ENCODE data around the gene LSM4. TPM values are rescaled to one million over a fixed set of nuclear protein-coding genes. Genes with fewer than 3 reads are reported as not detected.
A peak's percentile ranks its signal among the peaks of the same experiment; 100 is the strongest.

Gene LSM4
- total and polyA plus RNA-seq, 2 of the 13 experiments (the other 11 are each of a cell fraction or from before 2014, with no cell fraction given), result 65.8 to 166 TPM

DNA sequence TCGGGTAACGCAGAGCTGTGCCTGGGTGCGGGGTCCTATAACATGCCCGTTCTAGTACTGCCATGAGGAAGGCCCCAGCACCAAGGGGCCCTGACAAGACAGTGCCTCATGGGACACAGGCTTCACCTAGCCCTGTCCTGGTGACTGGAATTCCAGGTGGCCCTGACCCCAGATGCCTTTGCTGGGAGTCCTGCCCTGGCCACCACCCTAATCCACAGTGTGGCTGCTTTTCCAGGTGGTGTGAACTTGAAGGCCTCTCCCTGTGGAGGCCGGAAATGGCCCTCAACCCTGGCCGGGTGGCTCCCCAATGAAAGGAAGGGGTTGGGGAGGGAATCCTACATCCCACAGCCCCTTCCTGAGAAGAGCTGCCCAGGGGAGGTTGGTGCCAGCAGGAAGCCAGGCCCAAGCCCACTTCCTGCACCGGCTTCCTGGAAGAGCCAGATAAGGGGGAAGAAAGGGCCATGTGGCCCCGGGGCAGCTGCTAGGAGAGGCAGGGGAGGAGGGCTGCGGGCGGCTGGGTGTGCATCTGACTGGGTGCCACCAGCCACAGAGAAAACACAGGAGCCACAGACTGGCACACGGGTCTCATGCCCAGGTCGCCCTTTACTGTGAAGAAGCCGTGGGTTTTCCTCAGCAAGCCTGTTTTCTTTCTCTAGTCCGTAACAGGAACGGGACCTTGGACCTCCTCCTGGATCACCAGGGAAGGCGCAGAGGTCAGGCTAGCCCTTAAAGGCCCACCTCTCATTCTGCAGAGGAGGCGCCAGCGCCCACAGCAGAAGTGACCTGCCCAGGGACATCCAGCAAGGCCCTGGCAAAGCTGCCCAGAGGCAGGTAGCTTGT lies 4.7 kb downstream of the LSM4 start (continued):
- no peak for TF ChIP-seq TRAFD1 (CRISPR knock-in tag; IDR thresholded peaks at IDR 0.05; ENCODE audit: borderline replicate concordance)
- TF ChIP-seq ZNF24 (IDR thresholded peaks at IDR 0.05), result no peak
- TF ChIP-seq, protein P1, sequence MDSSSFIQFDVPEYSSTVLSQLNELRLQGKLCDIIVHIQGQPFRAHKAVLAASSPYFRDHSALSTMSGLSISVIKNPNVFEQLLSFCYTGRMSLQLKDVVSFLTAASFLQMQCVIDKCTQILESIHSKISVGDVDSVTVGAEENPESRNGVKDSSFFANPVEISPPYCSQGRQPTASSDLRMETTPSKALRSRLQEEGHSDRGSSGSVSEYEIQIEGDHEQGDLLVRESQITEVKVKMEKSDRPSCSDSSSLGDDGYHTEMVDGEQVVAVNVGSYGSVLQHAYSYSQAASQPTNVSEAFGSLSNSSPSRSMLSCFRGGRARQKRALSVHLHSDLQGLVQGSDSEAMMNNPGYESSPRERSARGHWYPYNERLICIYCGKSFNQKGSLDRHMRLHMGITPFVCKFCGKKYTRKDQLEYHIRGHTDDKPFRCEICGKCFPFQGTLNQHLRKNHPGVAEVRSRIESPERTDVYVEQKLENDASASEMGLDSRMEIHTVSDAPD (CRISPR knock-in tag; IDR thresholded peaks at IDR 0.05), result no peak
- no peak for TF ChIP-seq MTA3 (CRISPR knock-in tag; IDR thresholded peaks at IDR 0.05)
- peak; percentile 71 for TF ChIP-seq HNF4A (CRISPR knock-in tag; IDR thresholded peaks at IDR 0.05)
- peak; percentile 71 for TF ChIP-seq FOXO1 (CRISPR knock-in tag; IDR thresholded peaks at IDR 0.05)
- TF ChIP-seq IKZF4 (CRISPR knock-in tag; IDR thresholded peaks at IDR 0.05; ENCODE audit: borderline replicate concordance, low read depth, not compliant biosample characterization), result no peak
- no peak for TF ChIP-seq ZNF17 (CRISPR knock-in tag; IDR thresholded peaks at IDR 0.05)
- peak; percentile 63 for TF ChIP-seq NR2F6 (IDR thresholded peaks at IDR 0.05)
- peak; percentile 87; the same call in 1 of the 2 replicates for TF ChIP-seq NR2F6 (CRISPR knock-in tag; IDR thresholded peaks at IDR 0.05)
- TF ChIP-seq KDM5A (IDR thresholded peaks at IDR 0.05; ENCODE audit: borderline replicate concordance, low read length), result no peak
- no peak for TF ChIP-seq CCAR2 (optimal IDR thresholded peaks at IDR 0.05; ENCODE audit: low read depth, low read length)
- TF ChIP-seq SRY (CRISPR knock-in tag; IDR thresholded peaks at IDR 0.05), result no peak
- TF ChIP-seq ZSCAN12 (CRISPR knock-in tag; IDR thresholded peaks at IDR 0.05), result no peak
- no peak for TF ChIP-seq ZNF432 (CRISPR knock-in tag; IDR thresholded peaks at IDR 0.05; ENCODE audit: borderline replicate concordance)
- TF ChIP-seq ZNF431 (CRISPR knock-in tag; IDR thresholded peaks at IDR 0.05; ENCODE audit: borderline replicate concordance, low read depth), result 0 out of 2 replicates have a peak, but pooled peaks have one; percentile 75
- peak; percentile 69 for TF ChIP-seq DMAP1 (CRISPR knock-in tag; IDR thresholded peaks at IDR 0.05)
- no peak for TF ChIP-seq SNAPC5 (CRISPR knock-in tag; IDR thresholded peaks at IDR 0.05; ENCODE audit: borderline replicate concordance)
- TF ChIP-seq XRCC5 (optimal IDR thresholded peaks at IDR 0.05; ENCODE audit: low read length), result no peak
- no peak for TF ChIP-seq TRIM24 (CRISPR knock-in tag; IDR thresholded peaks at IDR 0.05)
- TF ChIP-seq HINFP (CRISPR knock-in tag; IDR thresholded peaks at IDR 0.05; ENCODE audit: low read depth), result 0 out of 2 replicates have a peak, but pooled peaks have one; percentile 59
- TF ChIP-seq ZFP36L1 (CRISPR knock-in tag; IDR thresholded peaks at IDR 0.05), result no peak; the same call in 1 of the 2 replicates
- no peak for TF ChIP-seq SCMH1 (CRISPR knock-in tag; IDR thresholded peaks at IDR 0.05; ENCODE audit: borderline replicate concordance)
- TF ChIP-seq MTF2 (CRISPR knock-in tag; IDR thresholded peaks at IDR 0.05; ENCODE audit: borderline replicate concordance), result 0 out of 2 replicates have a peak, but pooled peaks have one; percentile 23
- TF ChIP-seq, protein P2, sequence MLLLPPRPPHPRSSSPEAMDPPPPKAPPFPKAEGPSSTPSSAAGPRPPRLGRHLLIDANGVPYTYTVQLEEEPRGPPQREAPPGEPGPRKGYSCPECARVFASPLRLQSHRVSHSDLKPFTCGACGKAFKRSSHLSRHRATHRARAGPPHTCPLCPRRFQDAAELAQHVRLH (CRISPR knock-in tag; IDR thresholded peaks at IDR 0.05; ENCODE audit: borderline replicate concordance, low read depth), result peak; percentile 43; the same call in 1 of the 2 replicates
